Measurements from ENCODE around the gene ENDOU.

Gene ENDOU

DNA sequence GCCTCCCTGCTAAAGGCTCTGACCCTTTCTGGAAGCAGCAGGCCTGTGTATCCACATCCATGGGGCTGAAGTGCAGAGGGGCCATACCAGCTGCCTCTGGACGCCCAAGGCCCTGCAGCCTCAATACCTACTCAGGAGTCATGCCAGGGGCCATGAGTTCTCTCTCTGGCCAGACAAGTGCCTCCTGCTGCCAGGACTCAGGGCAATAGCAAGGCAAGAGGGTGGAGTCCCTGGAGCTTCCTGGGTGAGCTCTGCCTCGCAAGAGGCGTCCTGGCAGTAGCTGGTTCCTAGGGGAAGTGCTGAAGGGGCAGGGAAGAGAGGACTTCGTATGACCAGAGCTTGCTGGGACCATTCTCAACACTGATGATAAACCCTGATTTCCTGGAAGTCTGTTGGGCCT, 10.9 kb upstream of the ENDOU start (continued):
- TF ChIP-seq, protein P1, sequence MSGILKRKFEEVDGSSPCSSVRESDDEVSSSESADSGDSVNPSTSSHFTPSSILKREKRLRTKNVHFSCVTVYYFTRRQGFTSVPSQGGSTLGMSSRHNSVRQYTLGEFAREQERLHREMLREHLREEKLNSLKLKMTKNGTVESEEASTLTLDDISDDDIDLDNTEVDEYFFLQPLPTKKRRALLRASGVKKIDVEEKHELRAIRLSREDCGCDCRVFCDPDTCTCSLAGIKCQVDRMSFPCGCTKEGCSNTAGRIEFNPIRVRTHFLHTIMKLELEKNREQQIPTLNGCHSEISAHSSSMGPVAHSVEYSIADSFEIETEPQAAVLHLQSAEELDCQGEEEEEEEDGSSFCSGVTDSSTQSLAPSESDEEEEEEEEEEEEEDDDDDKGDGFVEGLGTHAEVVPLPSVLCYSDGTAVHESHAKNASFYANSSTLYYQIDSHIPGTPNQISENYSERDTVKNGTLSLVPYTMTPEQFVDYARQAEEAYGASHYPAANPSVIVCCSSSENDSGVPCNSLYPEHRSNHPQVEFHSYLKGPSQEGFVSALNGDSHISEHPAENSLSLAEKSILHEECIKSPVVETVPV (CRISPR knock-in tag; IDR thresholded peaks at IDR 0.05): no peak

DNA sequence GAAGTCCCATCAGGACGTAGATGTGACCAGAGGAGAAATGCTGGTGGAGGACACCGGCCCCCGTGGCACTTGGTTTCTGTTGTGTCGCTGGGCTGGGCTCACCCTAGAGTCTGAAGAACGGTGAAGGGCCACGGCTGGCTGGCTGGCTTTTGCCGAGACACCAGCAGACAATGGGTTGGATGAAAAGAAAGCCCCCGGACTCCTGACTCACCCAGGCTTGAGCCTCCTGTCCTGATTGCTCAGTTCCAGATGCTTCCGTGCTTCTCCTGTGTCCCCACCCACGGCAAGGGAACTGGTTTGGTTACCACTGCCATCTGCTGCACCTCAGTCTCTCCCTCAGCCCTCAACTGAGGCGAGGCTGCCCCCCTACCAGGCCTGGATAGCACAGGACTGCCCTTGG, 10.4 kb upstream of the ENDOU start:
- no peak for ATAC-seq
- TF ChIP-seq, protein P1 (CRISPR knock-in tag; IDR thresholded peaks at IDR 0.05): no peak
- TF ChIP-seq PPARA (CRISPR knock-in tag; IDR thresholded peaks at IDR 0.05; ENCODE audit: borderline replicate concordance) (no peak), ZNF565 (CRISPR knock-in tag; conservative IDR thresholded peaks at IDR 0.05; ENCODE audit: low read depth) (no peak), SNAI2 (CRISPR knock-in tag; IDR thresholded peaks at IDR 0.05) (no peak), ZNF8 (CRISPR knock-in tag; IDR thresholded peaks at IDR 0.05) (no peak), ZC3H10 (CRISPR knock-in tag; IDR thresholded peaks at IDR 0.05) (no peak), GLIS3 (CRISPR knock-in tag; IDR thresholded peaks at IDR 0.05) (no peak), OSR1 (CRISPR knock-in tag; IDR thresholded peaks at IDR 0.05) (no peak), ZFP3 (CRISPR knock-in tag; IDR thresholded peaks at IDR 0.05) (no peak), RARB (CRISPR knock-in tag; IDR thresholded peaks at IDR 0.05) (no peak), BACH2 (CRISPR knock-in tag; IDR thresholded peaks at IDR 0.05; ENCODE audit: borderline replicate concordance) (no peak), ISL1 (CRISPR knock-in tag; IDR thresholded peaks at IDR 0.05) (no peak), TCF4 (CRISPR knock-in tag; IDR thresholded peaks at IDR 0.05; ENCODE audit: borderline replicate concordance) (no peak)
- TF ChIP-seq, protein P2, sequence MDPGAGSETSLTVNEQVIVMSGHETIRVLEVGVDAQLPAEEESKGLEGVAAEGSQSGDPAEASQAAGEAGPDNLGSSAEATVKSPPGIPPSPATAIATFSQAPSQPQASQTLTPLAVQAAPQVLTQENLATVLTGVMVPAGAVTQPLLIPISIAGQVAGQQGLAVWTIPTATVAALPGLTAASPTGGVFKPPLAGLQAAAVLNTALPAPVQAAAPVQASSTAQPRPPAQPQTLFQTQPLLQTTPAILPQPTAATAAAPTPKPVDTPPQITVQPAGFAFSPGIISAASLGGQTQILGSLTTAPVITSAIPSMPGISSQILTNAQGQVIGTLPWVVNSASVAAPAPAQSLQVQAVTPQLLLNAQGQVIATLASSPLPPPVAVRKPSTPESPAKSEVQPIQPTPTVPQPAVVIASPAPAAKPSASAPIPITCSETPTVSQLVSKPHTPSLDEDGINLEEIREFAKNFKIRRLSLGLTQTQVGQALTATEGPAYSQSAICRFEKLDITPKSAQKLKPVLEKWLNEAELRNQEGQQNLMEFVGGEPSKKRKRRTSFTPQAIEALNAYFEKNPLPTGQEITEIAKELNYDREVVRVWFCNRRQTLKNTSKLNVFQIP (CRISPR knock-in tag; IDR thresholded peaks at IDR 0.05; ENCODE audit: borderline replicate concordance, low read depth): no peak
- TF ChIP-seq, protein P3, sequence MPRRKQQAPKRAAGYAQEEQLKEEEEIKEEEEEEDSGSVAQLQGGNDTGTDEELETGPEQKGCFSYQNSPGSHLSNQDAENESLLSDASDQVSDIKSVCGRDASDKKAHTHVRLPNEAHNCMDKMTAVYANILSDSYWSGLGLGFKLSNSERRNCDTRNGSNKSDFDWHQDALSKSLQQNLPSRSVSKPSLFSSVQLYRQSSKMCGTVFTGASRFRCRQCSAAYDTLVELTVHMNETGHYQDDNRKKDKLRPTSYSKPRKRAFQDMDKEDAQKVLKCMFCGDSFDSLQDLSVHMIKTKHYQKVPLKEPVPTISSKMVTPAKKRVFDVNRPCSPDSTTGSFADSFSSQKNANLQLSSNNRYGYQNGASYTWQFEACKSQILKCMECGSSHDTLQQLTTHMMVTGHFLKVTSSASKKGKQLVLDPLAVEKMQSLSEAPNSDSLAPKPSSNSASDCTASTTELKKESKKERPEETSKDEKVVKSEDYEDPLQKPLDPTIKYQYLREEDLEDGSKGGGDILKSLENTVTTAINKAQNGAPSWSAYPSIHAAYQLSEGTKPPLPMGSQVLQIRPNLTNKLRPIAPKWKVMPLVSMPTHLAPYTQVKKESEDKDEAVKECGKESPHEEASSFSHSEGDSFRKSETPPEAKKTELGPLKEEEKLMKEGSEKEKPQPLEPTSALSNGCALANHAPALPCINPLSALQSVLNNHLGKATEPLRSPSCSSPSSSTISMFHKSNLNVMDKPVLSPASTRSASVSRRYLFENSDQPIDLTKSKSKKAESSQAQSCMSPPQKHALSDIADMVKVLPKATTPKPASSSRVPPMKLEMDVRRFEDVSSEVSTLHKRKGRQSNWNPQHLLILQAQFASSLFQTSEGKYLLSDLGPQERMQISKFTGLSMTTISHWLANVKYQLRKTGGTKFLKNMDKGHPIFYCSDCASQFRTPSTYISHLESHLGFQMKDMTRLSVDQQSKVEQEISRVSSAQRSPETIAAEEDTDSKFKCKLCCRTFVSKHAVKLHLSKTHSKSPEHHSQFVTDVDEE (CRISPR knock-in tag; IDR thresholded peaks at IDR 0.05): no peak

DNA sequence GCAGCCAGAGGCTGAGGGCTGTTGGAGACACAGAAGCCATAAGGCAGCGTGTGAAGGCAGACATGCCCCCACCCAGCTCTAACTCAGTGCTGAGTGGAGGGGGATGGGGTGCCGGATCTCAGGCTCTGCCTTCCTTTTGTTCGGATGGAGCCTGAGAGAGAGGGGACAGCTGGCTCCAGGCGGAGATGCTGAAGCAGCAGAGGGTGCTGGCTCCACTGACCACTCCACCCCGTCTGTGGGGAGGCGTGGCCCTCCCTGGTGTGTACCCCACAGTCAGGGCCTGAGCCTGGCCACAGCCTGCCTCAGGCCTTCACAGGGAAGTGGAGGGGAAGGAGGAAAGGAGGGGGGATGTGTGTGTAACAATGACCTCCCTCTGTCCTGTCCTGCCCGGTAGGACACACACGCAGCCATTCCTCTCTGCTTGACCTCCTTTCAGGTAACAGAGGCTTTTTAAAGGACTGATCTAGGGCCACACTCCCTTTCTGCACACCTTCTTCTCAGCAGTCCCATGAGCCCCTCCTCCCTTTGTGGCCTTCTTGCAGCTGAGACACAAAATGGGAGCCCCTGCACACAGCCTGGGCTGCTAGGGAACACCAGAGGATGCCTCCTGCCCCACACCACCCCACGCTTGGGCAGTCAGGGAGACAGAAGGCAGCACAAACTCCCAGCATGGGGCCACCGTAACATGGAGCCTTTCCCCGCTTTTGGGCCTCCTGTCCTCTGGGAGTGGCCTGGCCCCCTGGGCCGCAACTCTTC, 9.6 kb upstream of the ENDOU start:
- TF ChIP-seq RARB (CRISPR knock-in tag; IDR thresholded peaks at IDR 0.05): no peak
- TF ChIP-seq ZNF8 (CRISPR knock-in tag; IDR thresholded peaks at IDR 0.05): no peak
- TF ChIP-seq TCF4 (CRISPR knock-in tag; IDR thresholded peaks at IDR 0.05; ENCODE audit: borderline replicate concordance): no peak
- TF ChIP-seq, protein P4, sequence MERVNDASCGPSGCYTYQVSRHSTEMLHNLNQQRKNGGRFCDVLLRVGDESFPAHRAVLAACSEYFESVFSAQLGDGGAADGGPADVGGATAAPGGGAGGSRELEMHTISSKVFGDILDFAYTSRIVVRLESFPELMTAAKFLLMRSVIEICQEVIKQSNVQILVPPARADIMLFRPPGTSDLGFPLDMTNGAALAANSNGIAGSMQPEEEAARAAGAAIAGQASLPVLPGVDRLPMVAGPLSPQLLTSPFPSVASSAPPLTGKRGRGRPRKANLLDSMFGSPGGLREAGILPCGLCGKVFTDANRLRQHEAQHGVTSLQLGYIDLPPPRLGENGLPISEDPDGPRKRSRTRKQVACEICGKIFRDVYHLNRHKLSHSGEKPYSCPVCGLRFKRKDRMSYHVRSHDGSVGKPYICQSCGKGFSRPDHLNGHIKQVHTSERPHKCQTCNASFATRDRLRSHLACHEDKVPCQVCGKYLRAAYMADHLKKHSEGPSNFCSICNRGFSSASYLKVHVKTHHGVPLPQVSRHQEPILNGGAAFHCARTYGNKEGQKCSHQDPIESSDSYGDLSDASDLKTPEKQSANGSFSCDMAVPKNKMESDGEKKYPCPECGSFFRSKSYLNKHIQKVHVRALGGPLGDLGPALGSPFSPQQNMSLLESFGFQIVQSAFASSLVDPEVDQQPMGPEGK (CRISPR knock-in tag; IDR thresholded peaks at IDR 0.05; ENCODE audit: borderline replicate concordance): no peak
- TF ChIP-seq ISL1 (CRISPR knock-in tag; IDR thresholded peaks at IDR 0.05): no peak
- no peak for TF ChIP-seq GLIS3 (CRISPR knock-in tag; IDR thresholded peaks at IDR 0.05)
- no peak for TF ChIP-seq TOX (CRISPR knock-in tag; IDR thresholded peaks at IDR 0.05; ENCODE audit: borderline replicate concordance)
- TF ChIP-seq, protein P5, sequence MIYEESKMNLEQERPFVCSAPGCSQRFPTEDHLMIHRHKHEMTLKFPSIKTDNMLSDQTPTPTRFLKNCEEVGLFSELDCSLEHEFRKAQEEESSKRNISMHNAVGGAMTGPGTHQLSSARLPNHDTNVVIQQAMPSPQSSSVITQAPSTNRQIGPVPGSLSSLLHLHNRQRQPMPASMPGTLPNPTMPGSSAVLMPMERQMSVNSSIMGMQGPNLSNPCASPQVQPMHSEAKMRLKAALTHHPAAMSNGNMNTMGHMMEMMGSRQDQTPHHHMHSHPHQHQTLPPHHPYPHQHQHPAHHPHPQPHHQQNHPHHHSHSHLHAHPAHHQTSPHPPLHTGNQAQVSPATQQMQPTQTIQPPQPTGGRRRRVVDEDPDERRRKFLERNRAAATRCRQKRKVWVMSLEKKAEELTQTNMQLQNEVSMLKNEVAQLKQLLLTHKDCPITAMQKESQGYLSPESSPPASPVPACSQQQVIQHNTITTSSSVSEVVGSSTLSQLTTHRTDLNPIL (CRISPR knock-in tag; IDR thresholded peaks at IDR 0.05; ENCODE audit: low read depth): no peak
- no peak for TF ChIP-seq PPARA (CRISPR knock-in tag; IDR thresholded peaks at IDR 0.05; ENCODE audit: borderline replicate concordance)
- TF ChIP-seq ARNTL (CRISPR knock-in tag; IDR thresholded peaks at IDR 0.05; ENCODE audit: borderline replicate concordance, low read depth): no peak
- no peak for TF ChIP-seq ZNF565 (CRISPR knock-in tag; conservative IDR thresholded peaks at IDR 0.05; ENCODE audit: low read depth)
- TF ChIP-seq ZNF70 (CRISPR knock-in tag; IDR thresholded peaks at IDR 0.05): no peak
- ATAC-seq: no peak

Measured in SK-N-SH treated with all-trans-retinoic acid at 6 μM for 48 hours (cell line).